ENCODE results near the gene RALGAPA1. TPM values are rescaled to one million over a fixed set of nuclear protein-coding genes. Genes with fewer than 3 reads are reported as not detected.

Gene RALGAPA1
- total and polyA plus RNA-seq, 2 of the 13 experiments (the other 11 are each of a cell fraction or from before 2014, with no cell fraction given), result 65.0 to 89.2 TPM

DNA sequence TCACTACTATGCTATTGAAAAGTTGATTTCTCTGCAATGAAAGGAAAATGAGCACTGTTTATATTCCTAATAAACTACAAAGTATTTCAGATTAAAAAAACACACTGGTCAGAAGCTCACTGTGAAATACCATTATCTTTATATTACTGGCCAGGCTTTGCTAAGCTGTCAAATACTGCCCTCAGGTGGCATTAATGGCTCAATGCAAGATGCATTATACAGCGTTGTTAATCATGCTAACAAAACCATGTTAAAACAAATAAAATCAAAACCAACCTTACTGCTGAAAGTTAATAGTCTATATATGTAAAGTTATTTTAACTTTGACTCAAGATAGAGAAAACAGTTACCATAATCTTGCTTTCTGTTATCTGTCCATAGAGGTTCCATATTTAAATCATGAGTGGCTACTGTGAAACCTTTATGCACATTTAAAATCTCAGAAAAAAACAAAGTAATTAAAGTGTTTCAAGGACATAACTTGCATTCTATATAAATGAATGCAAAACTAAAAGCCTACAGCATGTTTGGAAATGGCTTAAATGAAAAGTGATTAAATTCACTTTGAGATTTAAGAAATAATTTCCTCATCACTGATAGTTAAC, 121.7 kb downstream of the RALGAPA1 start:
- H3K4me1 ChIP-seq (ENCODE audit: insufficient read depth, low read length), result no peaks in the 10 kb centered on the region
- H3K36me3 ChIP-seq (replicated peaks in 1 of 2; ENCODE audit: control insufficient read depth in 1 of 2, insufficient read depth in 2 of 2, low read length in 2 of 2), result peaks cover 28 to 49% of the 10 kb centered on the region in 2 experiments
- no peak overlapping the region for H3K4me2 ChIP-seq (ENCODE audit: low read depth, low read length)
- ChIA-PET CTCF (ENCODE audit: low intra/inter-chr PET ratio, low total read pairs) (interaction anchor here (1.0 to 2.7 kb wide), 5 partner anchors 127 to 547 kb away, joined by 3 to 14 read pairs (median 7); no protein-coding TSS in a partner anchor), POLR2A (no interaction called here)
- FAIRE-seq (peak; percentile 56), DNase-seq (ENCODE audit: low spot score) (peak; percentile 75), ATAC-seq (peak; percentile 91)
- no TSS peak for BruUV-seq (replicated peaks)
- H2AFZ ChIP-seq (ENCODE audit: low read length), result no peak overlapping the region
- H3K9ac ChIP-seq (ENCODE audit: insufficient read depth, low read depth, low read length), result no peak overlapping the region
- no peaks in the 10 kb centered on the region for H3K27me3 ChIP-seq (ENCODE audit: control insufficient read depth in 1 of 2, insufficient read depth in 2 of 2, low read length in 2 of 2)
- H3K79me2 ChIP-seq (ENCODE audit: insufficient read depth, low read length), result no peaks in the 10 kb centered on the region
- no peak overlapping the region for H3K4me3 ChIP-seq (replicated peaks in 1 of 3; ENCODE audit: insufficient read depth in 1 of 3, low read depth in 2 of 3, low read length in 3 of 3)
- 19% methylated on average over 1 of the region's 1 CpG for WGBS (ENCODE audit: low lambda C conversion rate)
- intact Hi-C loops (cut with micrococcal nuclease; ENCODE audit: unreplicated experiment) (loop anchor here (1.0 to 5.0 kb wide), 5 partner anchors 131 to 543 kb away; partner anchors contain the start of gene INSM2), in situ Hi-C loops (cut with HindIII; ENCODE audit: extremely low pct_ligation_motif_present, low pct_unique_long_range_greater_than_20kb) (loop anchor here (5.0 kb wide), 1 partner anchor 255 kb away; no protein-coding TSS in a partner anchor)
- no peak overlapping the region for H3K27ac ChIP-seq (ENCODE audit: extremely low read length, insufficient read depth, low read length)
- no peaks in the 10 kb centered on the region for H3K9me3 ChIP-seq (ENCODE audit: low read length)
- no peaks in the 10 kb centered on the region for H4K20me1 ChIP-seq (ENCODE audit: insufficient read depth, low read length)
- TF ChIP-seq ZNF335 (CRISPR knock-in tag; IDR thresholded peaks at IDR 0.05) (no peak), ELF4 (CRISPR knock-in tag; IDR thresholded peaks at IDR 0.05; ENCODE audit: borderline replicate concordance) (0 out of 2 replicates have a peak, but pooled peaks have one; percentile 26), CEBPG (CRISPR knock-in tag; IDR thresholded peaks at IDR 0.05) (peak; percentile 34; the same call in 1 of the 2 replicates), KDM5A (IDR thresholded peaks at IDR 0.05; ENCODE audit: borderline replicate concordance, low read length) (0 out of 2 replicates have a peak, but pooled peaks have one; percentile 22), U2AF2 (IDR thresholded peaks at IDR 0.05; ENCODE audit: low read depth, low read length) (no peak), ZNF749 (CRISPR knock-in tag; IDR thresholded peaks at IDR 0.05; ENCODE audit: borderline replicate concordance) (no peak), CC2D1A (CRISPR knock-in tag; IDR thresholded peaks at IDR 0.05) (no peak), ZNF34 (CRISPR knock-in tag; IDR thresholded peaks at IDR 0.05; ENCODE audit: borderline replicate concordance) (no peak), SMYD3 (CRISPR knock-in tag; IDR thresholded peaks at IDR 0.05) (0 out of 2 replicates have a peak, but pooled peaks have one; percentile 38), AGO2 (optimal IDR thresholded peaks at IDR 0.05; ENCODE audit: low read depth, low read length) (no peak), BRD4 (CRISPR knock-in tag; IDR thresholded peaks at IDR 0.05) (no peak), NR2F1 (CRISPR knock-in tag; IDR thresholded peaks at IDR 0.05) (no peak), PPARG (CRISPR knock-in tag; conservative IDR thresholded peaks at IDR 0.05) (0 out of 2 replicates have a peak, but pooled peaks have one; percentile 10)
- TF ChIP-seq, protein P1, sequence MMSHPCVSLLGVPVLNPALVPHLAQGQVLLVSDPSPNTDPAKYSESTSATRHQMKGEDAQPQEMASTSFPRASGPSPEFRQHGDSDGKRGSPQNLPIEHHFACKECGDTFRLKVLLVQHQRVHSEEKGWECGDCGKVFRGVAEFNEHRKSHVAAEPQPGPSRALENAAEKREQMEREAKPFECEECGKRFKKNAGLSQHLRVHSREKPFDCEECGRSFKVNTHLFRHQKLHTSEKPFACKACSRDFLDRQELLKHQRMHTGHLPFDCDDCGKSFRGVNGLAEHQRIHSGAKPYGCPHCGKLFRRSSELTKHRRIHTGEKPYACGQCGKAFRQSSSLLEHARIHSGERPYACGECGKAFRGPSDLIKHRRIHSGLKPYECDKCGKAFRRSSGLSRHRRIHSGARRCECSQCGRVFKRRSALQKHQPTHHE (CRISPR knock-in tag; IDR thresholded peaks at IDR 0.05; ENCODE audit: borderline replicate concordance), result no peak
- TF ChIP-seq, protein P2, sequence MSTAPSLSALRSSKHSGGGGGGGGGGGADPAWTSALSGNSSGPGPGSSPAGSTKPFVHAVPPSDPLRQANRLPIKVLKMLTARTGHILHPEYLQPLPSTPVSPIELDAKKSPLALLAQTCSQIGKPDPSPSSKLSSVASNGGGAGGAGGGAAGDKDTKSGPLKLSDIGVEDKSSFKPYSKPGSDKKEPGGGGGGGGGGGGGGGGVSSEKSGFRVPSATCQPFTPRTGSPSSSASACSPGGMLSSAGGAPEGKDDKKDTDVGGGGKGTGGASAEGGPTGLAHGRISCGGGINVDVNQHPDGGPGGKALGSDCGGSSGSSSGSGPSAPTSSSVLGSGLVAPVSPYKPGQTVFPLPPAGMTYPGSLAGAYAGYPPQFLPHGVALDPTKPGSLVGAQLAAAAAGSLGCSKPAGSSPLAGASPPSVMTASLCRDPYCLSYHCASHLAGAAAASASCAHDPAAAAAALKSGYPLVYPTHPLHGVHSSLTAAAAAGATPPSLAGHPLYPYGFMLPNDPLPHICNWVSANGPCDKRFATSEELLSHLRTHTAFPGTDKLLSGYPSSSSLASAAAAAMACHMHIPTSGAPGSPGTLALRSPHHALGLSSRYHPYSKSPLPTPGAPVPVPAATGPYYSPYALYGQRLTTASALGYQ (CRISPR knock-in tag; IDR thresholded peaks at IDR 0.05), result peak; percentile 19; the same call in 1 of the 2 replicates
- TF ChIP-seq, protein P3, sequence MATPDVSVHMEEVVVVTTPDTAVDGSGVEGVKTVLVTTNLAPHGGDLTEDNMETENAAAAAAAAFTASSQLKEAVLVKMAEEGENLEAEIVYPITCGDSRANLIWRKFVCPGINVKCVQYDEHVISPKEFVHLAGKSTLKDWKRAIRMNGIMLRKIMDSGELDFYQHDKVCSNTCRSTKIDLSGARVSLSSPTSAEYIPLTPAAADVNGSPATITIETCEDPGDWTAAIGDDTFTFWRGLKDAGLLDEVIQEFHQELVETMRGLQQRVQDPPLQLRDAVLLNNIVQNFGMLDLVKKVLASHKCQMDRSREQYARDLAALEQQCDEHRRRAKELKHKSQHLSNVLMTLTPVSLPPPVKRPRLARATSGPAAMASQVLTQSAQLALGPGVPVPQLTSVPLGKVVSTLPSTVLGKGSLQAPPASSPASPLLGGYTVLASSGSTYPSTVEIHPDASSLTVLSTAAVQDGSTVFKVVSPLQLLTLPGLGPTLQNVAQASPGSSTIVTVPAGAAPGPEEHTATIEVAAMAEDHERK (CRISPR knock-in tag; IDR thresholded peaks at IDR 0.05; ENCODE audit: low read depth), result no peak
- TF ChIP-seq, protein P4, sequence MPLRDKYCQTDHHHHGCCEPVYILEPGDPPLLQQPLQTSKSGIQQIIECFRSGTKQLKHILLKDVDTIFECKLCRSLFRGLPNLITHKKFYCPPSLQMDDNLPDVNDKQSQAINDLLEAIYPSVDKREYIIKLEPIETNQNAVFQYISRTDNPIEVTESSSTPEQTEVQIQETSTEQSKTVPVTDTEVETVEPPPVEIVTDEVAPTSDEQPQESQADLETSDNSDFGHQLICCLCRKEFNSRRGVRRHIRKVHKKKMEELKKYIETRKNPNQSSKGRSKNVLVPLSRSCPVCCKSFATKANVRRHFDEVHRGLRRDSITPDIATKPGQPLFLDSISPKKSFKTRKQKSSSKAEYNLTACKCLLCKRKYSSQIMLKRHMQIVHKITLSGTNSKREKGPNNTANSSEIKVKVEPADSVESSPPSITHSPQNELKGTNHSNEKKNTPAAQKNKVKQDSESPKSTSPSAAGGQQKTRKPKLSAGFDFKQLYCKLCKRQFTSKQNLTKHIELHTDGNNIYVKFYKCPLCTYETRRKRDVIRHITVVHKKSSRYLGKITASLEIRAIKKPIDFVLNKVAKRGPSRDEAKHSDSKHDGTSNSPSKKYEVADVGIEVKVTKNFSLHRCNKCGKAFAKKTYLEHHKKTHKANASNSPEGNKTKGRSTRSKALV (CRISPR knock-in tag; IDR thresholded peaks at IDR 0.05), result peak; percentile 74; the same call in 1 of the 2 replicates
